AG20443 (cell line): ENCODE measurements around the gene NTHL1.

ENCODE experiments used
- DNase-seq: peaks from one replicate; pipeline ENCODE4 v3.0.0; 2012; ENCODE audit warnings: low spot score, mixed read lengths

NTHL1 gene

GRCh38 chr16:2063861-2064260, 16.2 kb upstream of the NTHL1 start:
- DNase-seq, result no peak

- DNase-seq, result no peak
Observed at GRCh38 chr16:2062801-2063200, 15.2 kb upstream of the NTHL1 start.

GRCh38 chr16:2061526-2061925, 13.9 kb upstream of the NTHL1 start:
- DNase-seq, result no peak

- DNase-seq, result no peak
Observed at GRCh38 chr16:2061023-2061422, 13.4 kb upstream of the NTHL1 start.

GRCh38 chr16:2060346-2060745, 12.7 kb upstream of the NTHL1 start:
- no peak for DNase-seq

- no peak for DNase-seq
Observed at GRCh38 chr16:2058872-2059271, 11.2 kb upstream of the NTHL1 start.

- DNase-seq, result no peak
Observed at GRCh38 chr16:2058420-2058819, 10.8 kb upstream of the NTHL1 start.

GRCh38 chr16:2057438-2057837, 9.8 kb upstream of the NTHL1 start:
- no peak for DNase-seq

GRCh38 chr16:2056681-2057407, 9.2 kb upstream of the NTHL1 start:
- no peak for DNase-seq

GRCh38 chr16:2056077-2056476, 8.4 kb upstream of the NTHL1 start:
- DNase-seq, result peak; percentile 35

GRCh38 chr16:2054543-2055245, 7.1 kb upstream of the NTHL1 start:
- no peak for DNase-seq

- no peak for DNase-seq
Observed at GRCh38 chr16:2053897-2054296, 6.3 kb upstream of the NTHL1 start.

GRCh38 chr16:2053211-2053610, 5.6 kb upstream of the NTHL1 start:
- no peak for DNase-seq

GRCh38 chr16:2048116-2048543, 496 bp upstream of the NTHL1 start:
- peak; percentile 29 for DNase-seq

GRCh38 chr16:2046893-2047329, 723 bp downstream of the NTHL1 start:
- no peak for DNase-seq

- DNase-seq, result no peak
Observed at GRCh38 chr16:2045965-2046892, 1.4 kb downstream of the NTHL1 start.

- no peak for DNase-seq
Observed at GRCh38 chr16:2044541-2044940, 3.1 kb downstream of the NTHL1 start.

- no peak for DNase-seq
Observed at GRCh38 chr16:2043667-2044451, 3.8 kb downstream of the NTHL1 start.

- no peak for DNase-seq
Observed at GRCh38 chr16:2042986-2043666, 4.5 kb downstream of the NTHL1 start.

GRCh38 chr16:2042171-2042985, 5.3 kb downstream of the NTHL1 start:
- DNase-seq, result no peak
